ENCODE data around the gene CCL18.
"Not testable (repeated sequence)": the region's sequence is repeated elsewhere in the genome, so short reads cannot be mapped to it uniquely, and the experiment has no call there.

Gene CCL18

GRCh38 chr17:36104246-36104645 lies 40.2 kb downstream of the CCL18 start:
- not testable (repeated sequence) for DNase-seq (ENCODE audit: low spot score)

GRCh38 chr17:36104701-36105181 lies 40.7 kb downstream of the CCL18 start:
- DNase-seq (ENCODE audit: low spot score) = no peak

DNA sequence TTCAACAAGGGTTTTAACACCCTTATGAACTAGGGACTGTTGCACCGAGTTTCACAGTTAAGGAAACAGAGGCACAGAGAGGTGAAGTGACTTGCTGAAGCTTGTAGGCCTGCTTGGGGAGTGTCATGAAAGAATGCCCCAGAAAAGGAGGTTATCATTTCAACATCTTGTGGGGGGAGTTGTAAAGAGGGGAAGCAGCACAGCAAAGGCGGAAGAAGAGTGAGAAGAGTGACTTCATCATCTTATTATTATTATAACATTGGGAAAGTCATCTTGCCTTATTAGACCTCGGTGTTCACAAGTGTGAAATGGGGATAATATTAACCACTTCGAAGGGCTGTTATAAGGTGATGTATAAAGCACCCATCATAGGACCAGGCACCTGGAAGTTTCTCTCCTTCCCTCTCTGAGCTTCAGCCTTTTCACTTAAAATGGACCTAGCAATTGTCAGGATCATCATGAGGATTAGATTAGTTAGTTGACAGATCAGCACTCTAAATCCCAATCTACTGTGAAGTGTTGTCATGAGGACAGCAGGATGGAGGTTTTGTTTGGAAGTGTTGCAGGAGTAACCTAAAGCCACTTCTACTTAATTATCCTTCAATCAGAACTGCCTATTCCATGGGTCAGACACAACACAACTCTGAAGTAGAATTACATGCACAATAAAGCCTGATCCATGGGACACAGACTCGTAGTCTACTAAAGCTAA lies 41.9 kb downstream of the CCL18 start:
- DNase-seq (ENCODE audit: low spot score) = no peak

DNA sequence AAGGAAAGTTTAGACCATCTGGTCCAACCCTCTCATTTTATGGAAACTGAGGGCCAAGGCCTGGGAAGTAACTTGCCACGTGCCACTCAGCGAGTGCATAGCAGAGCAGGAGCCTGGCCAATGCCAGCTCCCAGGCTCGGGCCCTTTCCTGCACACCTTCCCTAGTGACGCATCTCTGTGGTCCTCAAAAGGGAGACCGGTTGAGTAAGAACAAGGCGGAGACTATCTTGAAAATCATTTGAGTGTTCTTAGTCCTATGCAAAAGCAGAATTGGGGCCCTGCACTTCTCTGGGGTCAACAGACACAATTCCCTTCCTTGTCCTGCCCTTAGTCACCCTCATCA lies 42.4 kb downstream of the CCL18 start:
- DNase-seq (ENCODE audit: low spot score) = no peak

DNA sequence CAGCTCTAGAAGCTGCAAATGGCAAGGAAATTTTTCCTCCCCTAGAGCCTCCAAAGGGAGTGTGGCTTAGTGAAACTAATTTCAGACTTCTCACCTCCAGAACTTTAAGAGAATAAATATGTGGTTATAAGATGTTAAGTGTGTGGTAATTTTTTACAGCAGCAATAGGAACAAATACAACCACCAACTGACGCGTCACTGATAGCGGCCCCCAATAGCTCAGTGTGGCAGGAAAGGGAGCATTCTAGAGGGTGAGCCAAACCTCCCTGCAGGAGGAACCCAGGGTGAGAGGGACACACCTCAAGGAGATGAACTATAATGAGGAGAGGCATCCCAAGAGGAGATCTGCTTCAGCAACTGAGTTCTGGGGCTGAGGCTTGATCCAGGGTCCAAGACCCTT lies 43.6 kb downstream of the CCL18 start:
- DNase-seq (ENCODE audit: low spot score) = no peak

GRCh38 chr17:36108265-36108664 lies 44.2 kb downstream of the CCL18 start:
- DNase-seq (ENCODE audit: low spot score) = not testable (repeated sequence)

- DNase-seq (ENCODE audit: low spot score) = no peak
Observed at GRCh38 chr17:36111068-36111490, 47.0 kb downstream of the CCL18 start.

DNA sequence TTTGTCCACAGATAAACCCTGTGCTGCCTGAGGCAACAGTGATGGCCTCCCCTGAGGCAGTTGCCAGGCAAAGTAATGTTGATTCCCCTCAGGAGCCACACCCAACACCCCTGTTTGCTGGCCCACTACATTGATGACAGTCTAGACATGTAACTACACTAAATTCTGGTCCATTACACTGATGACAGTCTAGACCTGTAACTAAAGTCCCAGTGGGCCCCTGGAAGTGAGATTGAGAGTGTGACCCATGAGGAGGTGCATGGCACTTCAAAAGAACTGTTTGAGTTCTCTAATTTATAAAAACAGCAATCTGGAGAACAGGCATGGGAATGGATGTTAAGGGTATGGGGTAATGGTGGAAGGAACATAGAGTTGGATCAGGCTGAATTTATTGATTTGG lies 48.5 kb downstream of the CCL18 start:
- DNase-seq (ENCODE audit: low spot score) = no peak

GRCh38 chr17:36113131-36113530 lies 49.1 kb downstream of the CCL18 start:
- not testable (repeated sequence) for DNase-seq (ENCODE audit: low spot score)

DNA sequence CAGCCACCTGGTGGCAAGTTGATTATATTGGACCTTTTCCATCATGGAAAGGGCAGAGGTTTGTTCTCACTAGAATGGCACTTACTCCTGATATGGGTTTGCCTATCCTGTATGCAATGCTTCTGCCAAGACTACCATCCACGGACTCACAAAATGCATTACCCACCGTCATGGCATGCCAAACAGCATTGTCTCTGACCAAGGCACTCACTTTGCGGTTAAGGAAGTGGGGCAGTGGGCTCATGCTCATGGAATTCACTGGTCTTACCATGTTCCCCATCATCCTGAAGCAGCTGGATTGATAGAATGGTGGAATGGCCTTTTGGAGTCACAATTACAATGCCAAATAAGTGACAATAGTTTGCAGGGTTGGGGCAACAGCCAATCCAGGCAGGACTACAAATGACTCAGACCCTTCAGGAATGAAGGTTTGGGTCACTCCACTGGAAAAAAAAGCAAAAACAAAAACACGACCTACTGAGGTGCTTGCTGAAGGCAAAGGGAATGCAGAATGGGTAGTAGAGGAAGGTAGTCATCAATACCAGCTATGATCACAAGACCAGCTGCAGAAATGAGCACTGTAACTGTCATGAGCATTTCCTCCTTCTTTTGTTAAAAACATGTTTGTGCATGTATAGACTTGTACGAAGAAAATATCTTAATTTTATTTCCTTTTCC lies 51.0 kb downstream of the CCL18 start:
- DNase-seq (ENCODE audit: low spot score) = not testable (repeated sequence)

DNA sequence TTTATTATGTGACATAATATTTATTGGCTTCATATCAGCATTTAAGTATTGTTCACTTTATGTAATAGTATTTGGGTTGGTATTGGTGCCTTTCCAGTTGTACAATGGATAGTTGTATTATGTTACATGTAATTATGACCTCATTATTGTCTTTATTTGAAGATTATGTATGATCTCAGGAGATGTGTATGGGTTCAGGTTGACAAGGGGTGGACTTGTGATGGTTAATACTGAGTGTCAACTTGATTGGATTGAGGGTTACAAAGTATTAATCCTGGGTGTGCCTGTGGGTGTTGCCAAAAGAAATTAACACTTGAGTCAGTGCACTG lies 51.5 kb downstream of the CCL18 start:
- DNase-seq (ENCODE audit: low spot score) = not testable (repeated sequence)

GRCh38 chr17:36117505-36118382 lies 53.7 kb downstream of the CCL18 start:
- no peak for DNase-seq (ENCODE audit: low spot score)

DNA sequence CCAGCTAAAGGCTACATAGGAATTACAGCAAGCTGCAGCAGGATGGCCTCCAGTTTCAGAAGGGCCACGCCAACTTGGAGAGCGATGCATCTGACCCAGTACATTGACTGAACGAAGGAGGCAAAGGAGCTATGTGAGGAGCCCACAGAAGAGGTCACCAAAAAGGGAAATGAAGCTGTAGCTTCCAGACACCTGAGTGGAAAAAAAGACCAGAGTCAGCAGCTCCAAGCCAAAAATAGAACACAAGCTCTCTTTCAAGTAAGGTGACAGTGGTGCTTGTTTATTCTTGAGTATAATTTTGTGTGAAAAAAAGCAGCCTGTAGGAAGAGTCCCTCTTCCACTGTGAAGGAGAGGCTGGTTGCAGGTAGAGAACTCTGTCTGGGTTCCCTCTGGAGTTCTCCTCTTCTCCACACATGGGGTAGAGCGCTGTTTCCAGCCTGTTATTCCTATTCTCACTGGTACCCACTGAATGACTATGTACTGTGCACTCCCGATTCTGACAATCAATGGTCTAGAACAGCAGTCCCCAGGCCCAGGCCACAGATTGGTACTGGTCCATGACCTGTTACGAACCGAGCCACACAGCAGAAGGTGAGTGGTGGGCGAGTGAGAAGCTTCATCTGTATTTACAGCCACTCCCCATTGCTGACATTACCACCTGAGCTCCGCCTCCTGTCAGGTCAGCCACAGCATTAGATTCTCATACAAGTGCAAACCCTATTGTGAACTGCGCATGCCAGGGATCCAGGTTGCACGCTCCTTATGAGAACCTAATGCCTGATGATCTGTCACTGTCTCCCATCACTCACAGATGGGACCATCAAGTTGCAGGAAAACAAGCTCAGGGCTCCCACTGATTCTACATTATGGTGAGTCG lies 54.6 kb downstream of the CCL18 start:
- DNase-seq (ENCODE audit: low spot score) = no peak

GRCh38 chr17:36120221-36120620 lies 56.1 kb downstream of the CCL18 start:
- no peak for DNase-seq (ENCODE audit: low spot score)

DNA sequence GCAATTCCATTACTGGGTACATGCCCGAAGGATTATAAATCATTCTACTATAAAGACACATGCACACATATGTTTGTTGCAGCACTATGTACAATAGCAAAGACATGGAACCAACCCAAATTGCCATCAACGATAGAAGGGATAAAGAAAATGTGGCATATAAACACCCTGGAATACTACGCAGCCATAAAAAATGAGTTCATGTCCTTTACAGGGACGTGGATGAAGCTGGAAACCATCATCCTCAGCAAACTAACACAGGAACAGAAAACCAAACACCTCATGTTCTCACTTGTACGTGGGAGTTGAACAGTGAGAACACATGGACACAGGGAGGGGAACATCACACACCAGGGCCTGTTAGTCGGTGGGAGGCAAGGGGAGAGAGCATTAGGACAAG lies 57.0 kb downstream of the CCL18 start:
- not testable (repeated sequence) for DNase-seq (ENCODE audit: low spot score)

Data from HuH-7.5 (cell line).